K562 (cell line): ENCODE data around the gene PRKACB. TPM values are rescaled to one million over a fixed set of nuclear protein-coding genes. Genes with fewer than 3 reads are reported as not detected.

Experiments used
- ATAC-seq: fragments of 200-7000 bp; cut with Tn5 transposase; 3 replicates; pipeline ENCODE4 v1.9.1; 2020; ENCODE audit warnings: moderate library complexity
- BruUV-seq: library from RNA; stranded (reverse); fragments of 400-500 nt; replicated peaks from 2 replicates; lab custom pipeline; 2021; lab: Mats Ljungman, UMichigan
- CTCF ChIA-PET: fragments of 300-600 bp; formaldehyde crosslinking; extraction: SDS; loops from one replicate; lab custom pipeline; 2021; ENCODE audit warnings: low intra/inter-chr PET ratio; lab: Yijun Ruan, JAX
- POLR2A ChIA-PET: fragments of 300-600, 350-650 bp; sonication (Branson Sonifier 250); formaldehyde crosslinking; extraction: SDS; loops from one replicate; lab custom pipeline; 2021; ENCODE audit warnings: antibody characterized with exemption, inconsistent platforms; lab: Yijun Ruan, JAX
- DNase-seq, 4 experiments: peaks; one replicate each; pipeline versions ENCODE4 v3.0.0 to v3.0.0-alpha.2; 2011 to 2018; ENCODE audit warnings: low spot score in 3 of 4, mixed read lengths in 3 of 4; ENCODE audit errors: extremely low read depth in 1 of 4
- FAIRE-seq: peaks from 2 replicates; lab custom pipeline; 2011; peaks lifted over from hg19 to GRCh38; lab: Jason Lieb, UNC
- H2AFZ ChIP-seq: 2 replicates; pipeline ENCODE4 v1.6.0; 2011; ENCODE audit warnings: low read depth, low read length, control low read depth, inconsistent platforms
- H3K27ac ChIP-seq: fragments of 200-600 bp; 3 replicates; pipeline ENCODE4 v1.8.0; 2011; ENCODE audit warnings: low read depth, mild to moderate bottlenecking, control low read depth, inconsistent platforms, low read length, moderate library complexity, mixed read lengths; ENCODE audit errors: extremely low read depth
- H3K27me3 ChIP-seq, 2 experiments: fragments of 300-600 bp in 1 of 2; 2 replicates in 1 of 2; 3 replicates in 1 of 2; pipeline versions ENCODE4 v1.6.0 to v1.8.0; 2011; ENCODE audit warnings: inconsistent platforms in 2 of 2, low read length in 2 of 2, mild to moderate bottlenecking in 1 of 2, mixed read lengths in 1 of 2, moderate library complexity in 1 of 2; ENCODE audit not compliant: control insufficient read depth in 2 of 2, insufficient read depth in 2 of 2
- H3K36me3 ChIP-seq: fragments of 300-600 bp; 3 replicates; pipeline ENCODE4 v1.8.0; 2011; ENCODE audit warnings: mild to moderate bottlenecking, low read length, inconsistent platforms; ENCODE audit not compliant: control insufficient read depth, insufficient read depth
- H3K4me1 ChIP-seq, 2 experiments: fragments of 200-600 bp in 1 of 2; replicated peaks in 1 of 2; 2 replicates in 1 of 2; 3 replicates in 1 of 2; pipeline versions ENCODE4 v1.5.1 to v1.8.0; 2011; ENCODE audit warnings: inconsistent platforms in 2 of 2, low read length in 2 of 2, mild to moderate bottlenecking in 1 of 2, mixed read lengths in 1 of 2, moderate library complexity in 1 of 2; ENCODE audit not compliant: control insufficient read depth in 2 of 2, insufficient read depth in 2 of 2
- H3K4me2 ChIP-seq: 2 replicates; pipeline ENCODE4 v1.6.1; 2011; ENCODE audit warnings: low read length, control low read depth, inconsistent platforms, mixed read lengths; ENCODE audit not compliant: insufficient read depth
- H3K4me3 ChIP-seq: fragments of 200-600 bp; sonication (generic), shearing (Covaris generic); 2 replicates; pipeline ENCODE4 v1.5.1; 2016; ENCODE audit warnings: control low read depth, inconsistent platforms
- H3K79me2 ChIP-seq: fragments of 200-600 bp; 3 replicates; pipeline ENCODE4 v1.8.0; 2011; ENCODE audit warnings: low read length, inconsistent platforms; ENCODE audit not compliant: control insufficient read depth, insufficient read depth
- H3K9ac ChIP-seq, 2 experiments: 2 replicates each; pipeline versions ENCODE4 v1.6.0 to v1.6.1; 2011; ENCODE audit warnings: low read depth in 2 of 2, low read length in 2 of 2, control low read depth in 1 of 2, inconsistent platforms in 1 of 2, mild to moderate bottlenecking in 1 of 2, mixed read lengths in 1 of 2; ENCODE audit not compliant: insufficient read depth in 1 of 2
- H3K9me1 ChIP-seq: one replicate; pipeline ENCODE4 v1.6.0; 2011; ENCODE audit warnings: inconsistent platforms, mild to moderate bottlenecking, low read length, moderate library complexity; ENCODE audit not compliant: control insufficient read depth, insufficient read depth
- H3K9me3 ChIP-seq: replicated peaks from 2 replicates; pipeline ENCODE4 v1.5.1; 2011; ENCODE audit warnings: low read depth, low read length, inconsistent platforms; ENCODE audit not compliant: control insufficient read depth, insufficient read depth
- H4K20me1 ChIP-seq: replicated peaks from 2 replicates; pipeline ENCODE4 v1.6.1; 2011; ENCODE audit warnings: low read length, inconsistent platforms, mixed read lengths; ENCODE audit not compliant: control insufficient read depth, insufficient read depth
- BHLHE40 ChIP-seq: IDR thresholded peaks from 2 replicates; pipeline ENCODE4 v1.6.1; 2011; ENCODE audit warnings: low read length, improper control_type of control experiment
- GTF2A2 ChIP-seq: IDR thresholded peaks from 2 replicates; pipeline ENCODE4 v1.6.1; 2016; ENCODE audit warnings: mild to moderate bottlenecking, missing genetic modification characterization, missing compliant biosample characterization
- HEY1 ChIP-seq: fragments of 250-450 bp; sonication (Bioruptor Pico); IDR thresholded peaks from 2 replicates; pipeline ENCODE4 v1.5.0; 2020; ENCODE audit warnings: mild to moderate bottlenecking, moderate library complexity, borderline replicate concordance
- HLTF ChIP-seq: fragments of 450-650 bp; IDR thresholded peaks from 2 replicates; pipeline ENCODE4 v1.6.1; 2016
- MEF2D ChIP-seq: conservative IDR thresholded peaks from 2 replicates; pipeline ENCODE4 v1.6.1; 2016; ENCODE audit warnings: low read depth, missing genetic modification characterization, missing compliant biosample characterization
- NFE2 ChIP-seq: IDR thresholded peaks from 2 replicates; pipeline ENCODE4 v1.6.1; 2014; ENCODE audit warnings: antibody characterized with exemption, low read depth
- NFE2L1 ChIP-seq: fragments of 450-650 bp; IDR thresholded peaks from 2 replicates; pipeline ENCODE4 v1.6.1; 2016; ENCODE audit warnings: missing genetic modification characterization, low read depth, mild to moderate bottlenecking, missing compliant biosample characterization, moderate library complexity, borderline replicate concordance
- NRF1 ChIP-seq, 2 experiments: fragments of 450-650 bp; IDR thresholded peaks in 1 of 2; conservative IDR thresholded peaks in 1 of 2; 2 replicates each; pipeline ENCODE4 v1.6.1; 2014; ENCODE audit warnings: mild to moderate bottlenecking in 2 of 2
- RBM39 ChIP-seq: fragments of 200-400 bp; formaldehyde crosslinking; optimal IDR thresholded peaks from 2 replicates; pipeline ENCODE3; 2018; ENCODE audit warnings: low read depth, low read length
- SLC30A9 ChIP-seq: fragments of 250-450 bp; sonication (Bioruptor Pico); IDR thresholded peaks from 2 replicates; pipeline ENCODE4 v1.8.0; 2022; ENCODE audit warnings: mild to moderate bottlenecking, moderate library complexity
- SPI1 ChIP-seq: IDR thresholded peaks from 2 replicates; pipeline ENCODE4 v1.6.1; 2011; ENCODE audit warnings: low read depth, low read length, control low read depth, borderline replicate concordance
- ZFX ChIP-seq: sonication (generic); formaldehyde crosslinking; IDR thresholded peaks from 2 replicates; pipeline ENCODE4 v1.8.0; 2022; ENCODE audit warnings: mild to moderate bottlenecking, missing genetic modification reagents, moderate library complexity
- ZNF175 ChIP-seq: fragments of 200-800 bp; sonication (Bioruptor generic); IDR thresholded peaks from 2 replicates; pipeline ENCODE4 v1.6.1; 2016; ENCODE audit warnings: low read depth, mild to moderate bottlenecking, missing genetic modification characterization, missing compliant biosample characterization
- ZNF76 ChIP-seq: fragments of 250-450 bp; sonication (Bioruptor Pico); IDR thresholded peaks from 2 replicates; pipeline ENCODE4 v1.4.0; 2020; ENCODE audit warnings: mild to moderate bottlenecking, moderate library complexity, borderline replicate concordance
- WGBS: fragments of 100-300 bp; shearing (Covaris generic); methylation state at CpG from one replicate; pipeline ENCODE4 v1.1.6; 2016; ENCODE audit warnings: low coverage, mixed read lengths; ENCODE audit not compliant: insufficient coverage; ENCODE audit errors: missing lambda C conversion rate; 5-methylcytosine and 5-hydroxymethylcytosine counted together
- in situ Hi-C: fragments of 300-500 bp; cut with MboI; formaldehyde crosslinking; loops from 4 replicates; pipeline ENCODE4 v1.15.0; 2018; ENCODE audit warnings: inconsistent platforms, mixed read lengths
- intact Hi-C: fragments of 100-400 bp; cut with micrococcal nuclease; formaldehyde crosslinking; loops from 2 replicates; pipeline ENCODE4 v1.14.2; 2022
- polyA plus RNA-seq, 8 experiments: library from polyadenylated mRNA; depleted of rRNA in 4 of 8; stranded (reverse) in 5 of 8; unstranded in 3 of 8; fragments of >200 nt; fragmentation: Nextera tagmentation in 2 of 8; fragmentation: Illumina TruSeq in 1 of 8; extraction: Ambion mirVana in 2 of 8; extraction: Trizol in 1 of 8; gene quantifications; 2 replicates each; pipeline versions ENCODE4 v1.2.1 to v1.2.3, GENCODE V29; 2011 to 2014; ENCODE audit warnings: inconsistent platforms in 1 of 8, missing spikeins in 1 of 8
- total RNA-seq, 7 experiments: library from RNA; depleted of rRNA in 6 of 7; stranded (reverse); fragments of >200 nt in 6 of 7; fragmentation: Illumina TruSeq in 2 of 7; extraction: Trizol in 2 of 7; gene quantifications; 2 replicates each; pipeline versions ENCODE4 v1.2.1 to v1.2.3, GENCODE V29; 2011 to 2021; ENCODE audit warnings: low replicate concordance in 1 of 7
- TF ChIP-seq, protein P1 (sequence below): fragments of 450-650 bp; IDR thresholded peaks from 2 replicates; pipeline ENCODE4 v1.6.1; 2016; ENCODE audit warnings: missing biosample characterization, missing genetic modification characterization
- TF ChIP-seq, protein P2 (sequence below): IDR thresholded peaks from 2 replicates; pipeline ENCODE4 v1.6.1; 2011; ENCODE audit not compliant: insufficient read length; ENCODE audit errors: extremely low read depth
- TF ChIP-seq, protein P3 (sequence below): sonication (generic); formaldehyde crosslinking; IDR thresholded peaks from 2 replicates; pipeline ENCODE4 v1.8.1; 2023; ENCODE audit warnings: mild to moderate bottlenecking, missing genetic modification reagents

PRKACB gene
- total and polyA plus RNA-seq, 9 of the 15 experiments (the other 6 are each of a cell fraction or from before 2014, with no cell fraction given) = 1.1 to 5.2 (median 2.8) TPM

DNA sequence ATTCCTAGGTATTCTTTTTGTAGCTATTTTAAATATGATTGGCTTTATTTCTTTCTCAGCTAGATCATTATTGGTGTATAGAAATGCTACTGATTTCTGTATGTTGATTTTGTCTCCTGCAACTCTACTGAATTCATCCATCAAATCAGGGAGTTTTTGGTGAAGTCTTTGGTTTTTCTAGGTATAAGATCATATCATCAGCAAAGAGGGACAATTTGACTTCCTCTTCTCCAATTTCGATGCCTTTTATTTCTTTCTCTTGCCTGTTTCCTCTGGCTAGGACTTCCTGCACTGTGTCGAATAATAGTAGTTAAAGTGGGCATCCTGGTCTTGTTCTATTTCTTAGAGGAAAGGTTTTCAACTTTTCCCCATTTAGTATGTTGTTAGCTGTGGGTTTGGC lies 27.5 kb upstream of the PRKACB start (continued):
- TF ChIP-seq ZNF76 (CRISPR knock-in tag) (no peak), SPI1 (peak; percentile 45; the same call in 1 of the 2 replicates), NRF1 (conservative IDR thresholded peaks at IDR 0.05 in 1 of 2, IDR thresholded peaks at IDR 0.05 in 1 of 2) (no peak)
- TF ChIP-seq, protein P1, sequence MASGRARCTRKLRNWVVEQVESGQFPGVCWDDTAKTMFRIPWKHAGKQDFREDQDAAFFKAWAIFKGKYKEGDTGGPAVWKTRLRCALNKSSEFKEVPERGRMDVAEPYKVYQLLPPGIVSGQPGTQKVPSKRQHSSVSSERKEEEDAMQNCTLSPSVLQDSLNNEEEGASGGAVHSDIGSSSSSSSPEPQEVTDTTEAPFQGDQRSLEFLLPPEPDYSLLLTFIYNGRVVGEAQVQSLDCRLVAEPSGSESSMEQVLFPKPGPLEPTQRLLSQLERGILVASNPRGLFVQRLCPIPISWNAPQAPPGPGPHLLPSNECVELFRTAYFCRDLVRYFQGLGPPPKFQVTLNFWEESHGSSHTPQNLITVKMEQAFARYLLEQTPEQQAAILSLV (tag) = no peak
- TF ChIP-seq, protein P2, sequence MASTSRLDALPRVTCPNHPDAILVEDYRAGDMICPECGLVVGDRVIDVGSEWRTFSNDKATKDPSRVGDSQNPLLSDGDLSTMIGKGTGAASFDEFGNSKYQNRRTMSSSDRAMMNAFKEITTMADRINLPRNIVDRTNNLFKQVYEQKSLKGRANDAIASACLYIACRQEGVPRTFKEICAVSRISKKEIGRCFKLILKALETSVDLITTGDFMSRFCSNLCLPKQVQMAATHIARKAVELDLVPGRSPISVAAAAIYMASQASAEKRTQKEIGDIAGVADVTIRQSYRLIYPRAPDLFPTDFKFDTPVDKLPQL = no peak

DNA sequence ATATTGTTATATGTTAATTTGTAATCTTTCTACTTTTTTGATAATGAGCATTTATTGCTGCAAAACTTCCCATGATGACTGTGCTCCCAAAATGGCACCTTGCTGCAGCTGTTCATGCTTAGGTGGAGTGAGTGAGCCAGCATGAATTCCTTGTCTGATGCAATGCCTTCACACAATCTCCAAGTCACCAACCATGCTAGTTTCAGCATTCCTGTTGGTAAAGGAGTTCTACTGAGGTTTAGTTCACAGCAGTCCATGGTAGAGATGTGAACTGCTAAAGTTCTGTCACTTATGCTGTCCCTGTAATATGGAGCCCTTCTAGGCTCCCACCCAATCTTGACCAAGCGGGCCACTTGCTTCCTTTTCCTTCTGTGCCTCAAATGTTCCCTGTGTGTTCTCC lies 26.2 kb upstream of the PRKACB start:
- no peaks in the 10 kb centered on the region for H3K27me3 ChIP-seq
- POLR2A ChIA-PET = no interaction called here
- 0 out of 2 replicates have a peak, but pooled peaks have one; percentile 56 for TF ChIP-seq MEF2D
- no peak for TF ChIP-seq HEY1 (CRISPR knock-in tag)
- TF ChIP-seq SLC30A9 (CRISPR knock-in tag) = no peak
- TF ChIP-seq NFE2 = peak; percentile 21; the same call in 1 of the 2 replicates
- TF ChIP-seq ZNF175 (CRISPR knock-in tag) = peak; percentile 83; the same call in 1 of the 2 replicates
- TF ChIP-seq, protein P1 (tag) = peak; percentile 74; the same call in 1 of the 2 replicates
- no peak for TF ChIP-seq RBM39
- TF ChIP-seq ZFX (CRISPR knock-in tag) = no peak
- TF ChIP-seq HLTF = no peak
- TF ChIP-seq NFE2L1 (tag) = no peak; the same call in 1 of the 2 replicates
- TF ChIP-seq, protein P3, sequence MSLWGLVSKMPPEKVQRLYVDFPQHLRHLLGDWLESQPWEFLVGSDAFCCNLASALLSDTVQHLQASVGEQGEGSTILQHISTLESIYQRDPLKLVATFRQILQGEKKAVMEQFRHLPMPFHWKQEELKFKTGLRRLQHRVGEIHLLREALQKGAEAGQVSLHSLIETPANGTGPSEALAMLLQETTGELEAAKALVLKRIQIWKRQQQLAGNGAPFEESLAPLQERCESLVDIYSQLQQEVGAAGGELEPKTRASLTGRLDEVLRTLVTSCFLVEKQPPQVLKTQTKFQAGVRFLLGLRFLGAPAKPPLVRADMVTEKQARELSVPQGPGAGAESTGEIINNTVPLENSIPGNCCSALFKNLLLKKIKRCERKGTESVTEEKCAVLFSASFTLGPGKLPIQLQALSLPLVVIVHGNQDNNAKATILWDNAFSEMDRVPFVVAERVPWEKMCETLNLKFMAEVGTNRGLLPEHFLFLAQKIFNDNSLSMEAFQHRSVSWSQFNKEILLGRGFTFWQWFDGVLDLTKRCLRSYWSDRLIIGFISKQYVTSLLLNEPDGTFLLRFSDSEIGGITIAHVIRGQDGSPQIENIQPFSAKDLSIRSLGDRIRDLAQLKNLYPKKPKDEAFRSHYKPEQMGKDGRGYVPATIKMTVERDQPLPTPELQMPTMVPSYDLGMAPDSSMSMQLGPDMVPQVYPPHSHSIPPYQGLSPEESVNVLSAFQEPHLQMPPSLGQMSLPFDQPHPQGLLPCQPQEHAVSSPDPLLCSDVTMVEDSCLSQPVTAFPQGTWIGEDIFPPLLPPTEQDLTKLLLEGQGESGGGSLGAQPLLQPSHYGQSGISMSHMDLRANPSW (CRISPR knock-in tag) = no peak
- no peak for TF ChIP-seq BHLHE40
- no peak for TF ChIP-seq GTF2A2 (tag)

More for the DNA sequence above, 26.2 kb upstream of the PRKACB start:
- Histone ChIP-seq H4K20me1 (no peaks in the 10 kb centered on the region), H2AFZ (peak overlapping the region; percentile 33; the same call in 1 of the 2 replicates), H3K36me3 (no peaks in the 10 kb centered on the region), H3K4me2 (no peak overlapping the region), H3K9me3 (no peaks in the 10 kb centered on the region), H3K9ac (no peak overlapping the region), H3K4me3 (no peak overlapping the region), H3K79me2 (no peaks in the 10 kb centered on the region), H3K27ac (no peak overlapping the region), H3K9me1 (no peaks in the 10 kb centered on the region), H3K4me1 (peaks cover 0 to 5% of the 10 kb centered on the region in 2 experiments; a peak in 2 of 5 replicates)
- WGBS = 100% methylated on average over 1 of the region's 1 CpG
- in situ Hi-C loops (no loop called here), intact Hi-C loops (loop anchor here (10.0 kb wide), 1 partner anchor 657 kb away; no protein-coding TSS in a partner anchor)
- no peak for DNase-seq
- FAIRE-seq = no peak
- ATAC-seq = peak; percentile 83
- BruUV-seq = no TSS peak
- CTCF ChIA-PET = no interaction called here
